ENCODE data around the gene CHN1. TPM values are rescaled to one million over a fixed set of nuclear protein-coding genes. Genes with fewer than 3 reads are reported as not detected.

CHN1 gene
- total and polyA plus RNA-seq, 2 experiments from 2014 or later, result 64.3 to 70.8 TPM

DNA sequence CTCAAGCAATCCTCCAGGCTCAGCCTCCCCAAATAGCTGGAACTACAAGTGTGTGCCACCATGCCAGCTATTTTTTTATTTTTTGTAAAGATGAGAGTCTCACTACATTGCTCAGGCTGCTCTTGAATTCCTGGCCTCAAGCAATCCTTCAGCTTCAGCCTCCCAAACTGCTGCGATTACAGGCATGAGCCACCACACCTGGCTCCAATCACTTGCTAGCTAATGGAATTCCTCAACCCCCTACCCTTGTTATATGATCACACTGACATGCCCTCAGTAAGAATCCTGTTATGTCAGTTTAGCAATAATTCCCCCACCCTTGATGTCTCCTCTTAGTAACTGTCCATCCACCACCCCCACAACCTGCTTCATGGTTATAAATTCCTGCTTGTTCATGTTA lies 12.3 kb downstream of the CHN1 start:
- Histone ChIP-seq H3K4me1 (ENCODE audit: low read depth) (peaks cover 19% of the 10 kb centered on the region), H3K27me3 (no peaks in the 10 kb centered on the region), H3K4me3 (no peak overlapping the region), H3K36me3 (no peaks in the 10 kb centered on the region), H3K9me3 (ENCODE audit: low read depth) (no peaks in the 10 kb centered on the region), H3K27ac (no peak overlapping the region)
- no peak for DNase-seq (ENCODE audit: low read depth in 1 of 2, low spot score in 1 of 2)
- no peak for TF ChIP-seq CTCF (IDR thresholded peaks at IDR 0.05; ENCODE audit: low read depth, low read length)

DNA sequence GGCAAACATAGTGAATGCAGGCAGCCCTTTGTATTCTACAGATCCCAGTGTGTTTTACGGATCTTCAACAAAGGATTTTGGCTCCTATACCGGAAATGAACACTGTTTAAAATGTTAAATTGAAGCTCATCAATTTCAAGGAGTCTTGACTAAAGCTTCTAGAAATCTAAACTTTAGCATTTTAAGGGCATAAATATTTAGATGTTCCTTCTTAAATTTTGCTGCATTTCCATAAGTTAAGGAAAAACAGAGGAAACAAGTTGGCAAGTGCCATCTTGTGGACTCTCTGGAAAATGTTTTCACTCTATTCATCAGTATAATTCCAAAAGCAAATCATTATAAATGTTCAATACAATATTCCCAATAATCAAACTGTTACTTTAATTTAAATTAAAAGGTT lies 19.6 kb downstream of the CHN1 start:
- Histone ChIP-seq H3K36me3 (no peaks in the 10 kb centered on the region), H3K27me3 (no peaks in the 10 kb centered on the region), H3K4me1 (ENCODE audit: low read depth) (peaks cover 16% of the 10 kb centered on the region), H3K4me3 (no peak overlapping the region), H3K9me3 (ENCODE audit: low read depth) (no peaks in the 10 kb centered on the region), H3K27ac (no peak overlapping the region)
- DNase-seq (ENCODE audit: low read depth in 1 of 2, low spot score in 1 of 2), result peak in 1 of 2 donors; percentile 57
- peak; percentile 54 for TF ChIP-seq CTCF (IDR thresholded peaks at IDR 0.05; ENCODE audit: low read depth, low read length)

GRCh38 chr2:174984561-174984960 lies 20.6 kb downstream of the CHN1 start:
- no peak overlapping the region for H3K27ac ChIP-seq

DNA sequence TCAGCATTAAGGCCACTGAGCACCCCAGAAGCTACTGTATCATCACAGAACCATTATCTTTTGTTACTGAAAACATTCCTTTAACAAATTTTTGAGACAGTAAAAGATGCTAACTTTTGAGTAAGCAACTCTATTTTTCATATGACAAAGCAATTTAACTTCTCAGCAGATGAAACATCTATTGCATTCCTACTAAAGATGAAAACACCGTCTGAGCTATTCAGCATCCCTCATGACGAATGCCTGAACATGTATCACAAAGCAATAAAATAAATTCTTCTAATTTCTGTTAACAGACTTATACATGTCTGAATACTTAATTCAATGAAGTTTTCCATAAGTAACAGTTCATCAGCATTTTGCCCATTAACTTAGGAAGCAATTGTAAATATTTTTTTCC lies 23.9 kb downstream of the CHN1 start:
- TF ChIP-seq CTCF (IDR thresholded peaks at IDR 0.05; ENCODE audit: low read depth, low read length), result no peak
- no peak overlapping the region for H3K27ac ChIP-seq
- no peak for DNase-seq (ENCODE audit: low read depth in 1 of 2, low spot score in 1 of 2)

More at GRCh38 chr2:174984561-174984960, 20.6 kb downstream of the CHN1 start:
- Histone ChIP-seq H3K4me1 (ENCODE audit: low read depth) (peaks cover 13% of the 10 kb centered on the region), H3K4me3 (no peak overlapping the region), H3K36me3 (no peaks in the 10 kb centered on the region), H3K9me3 (ENCODE audit: low read depth) (no peaks in the 10 kb centered on the region), H3K27me3 (no peaks in the 10 kb centered on the region)
- DNase-seq (ENCODE audit: low read depth in 1 of 2, low spot score in 1 of 2), result no peak
- no peak for TF ChIP-seq CTCF (IDR thresholded peaks at IDR 0.05; ENCODE audit: low read depth, low read length)

DNA sequence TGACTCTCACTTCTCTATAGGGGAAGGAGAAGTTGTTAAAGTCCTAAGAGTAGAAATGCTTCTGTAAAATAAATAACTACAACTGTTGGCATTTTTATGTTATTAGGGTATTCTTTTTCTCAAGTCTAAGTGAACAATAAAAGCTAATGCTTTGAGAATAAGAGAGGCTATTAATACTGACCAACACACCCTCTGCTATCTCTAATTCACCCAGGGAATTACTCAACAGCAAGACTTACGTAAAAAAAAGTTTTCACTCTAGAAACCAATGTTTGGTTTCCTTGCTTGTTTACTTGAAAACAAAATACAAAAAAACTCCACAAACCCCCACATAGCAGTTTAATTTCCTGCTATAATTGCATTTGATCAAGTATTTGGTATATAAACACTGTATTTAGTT lies 25.2 kb downstream of the CHN1 start:
- Histone ChIP-seq H3K9me3 (ENCODE audit: low read depth) (no peaks in the 10 kb centered on the region), H3K27me3 (no peaks in the 10 kb centered on the region), H3K27ac (no peak overlapping the region), H3K36me3 (no peaks in the 10 kb centered on the region), H3K4me3 (no peak overlapping the region), H3K4me1 (ENCODE audit: low read depth) (peaks cover 13% of the 10 kb centered on the region)
- peak in 1 of 2 donors; percentile 40 for DNase-seq (ENCODE audit: low read depth in 1 of 2, low spot score in 1 of 2)
- TF ChIP-seq CTCF (IDR thresholded peaks at IDR 0.05; ENCODE audit: low read depth, low read length), result no peak

More for the DNA sequence above, 23.9 kb downstream of the CHN1 start:
- H3K4me1 ChIP-seq (ENCODE audit: low read depth), result peaks cover 13% of the 10 kb centered on the region
- H3K27me3 ChIP-seq, result no peaks in the 10 kb centered on the region
- H3K4me3 ChIP-seq, result no peak overlapping the region
- H3K9me3 ChIP-seq (ENCODE audit: low read depth), result no peaks in the 10 kb centered on the region
- no peaks in the 10 kb centered on the region for H3K36me3 ChIP-seq

GRCh38 chr2:174977364-174977763 lies 27.8 kb downstream of the CHN1 start:
- H3K27ac ChIP-seq, result no peak overlapping the region
- H3K4me1 ChIP-seq (ENCODE audit: low read depth), result peaks cover 7% of the 10 kb centered on the region
- no peak overlapping the region for H3K4me3 ChIP-seq
- H3K9me3 ChIP-seq (ENCODE audit: low read depth), result no peaks in the 10 kb centered on the region
- TF ChIP-seq CTCF (IDR thresholded peaks at IDR 0.05; ENCODE audit: low read depth, low read length), result no peak
- H3K27me3 ChIP-seq, result no peaks in the 10 kb centered on the region
- no peak for DNase-seq (ENCODE audit: low read depth in 1 of 2, low spot score in 1 of 2)
- no peaks in the 10 kb centered on the region for H3K36me3 ChIP-seq

All from cardiac muscle cell (in vitro differentiated cells and primary cell).